GM23338 (cell line): Measurements from ENCODE around the gene CD69. TPM values are rescaled to one million over a fixed set of nuclear protein-coding genes. Genes with fewer than 3 reads are reported as not detected.

Experiments used
- ATAC-seq: fragments of 200-7000 bp; cut with Tn5 transposase; 3 replicates; pipeline ENCODE4 v1.9.1; 2020
- DNase-seq: peaks from one replicate; pipeline ENCODE4 v3.0.0-alpha.2; 2015; ENCODE audit warnings: low spot score
- H2AFZ ChIP-seq: fragments of 200-600 bp; sonication (generic); 2 replicates; pipeline ENCODE4 v1.8.0; 2016; ENCODE audit warnings: antibody characterized with exemption, mild to moderate bottlenecking, moderate library complexity
- H3F3A ChIP-seq: fragments of 200-600 bp; sonication (generic); replicated peaks from 2 replicates; pipeline ENCODE4 v1.8.0; 2017; ENCODE audit warnings: antibody characterized with exemption, mixed run types, low read depth
- H3K27ac ChIP-seq: fragments of 200-600 bp; sonication (generic); 2 replicates; pipeline ENCODE4 v1.6.1; 2016; ENCODE audit warnings: low read depth
- H3K27me3 ChIP-seq: fragments of 200-600 bp; sonication (generic); 2 replicates; pipeline ENCODE4 v1.8.0; 2016; ENCODE audit warnings: mild to moderate bottlenecking, mixed run types, moderate library complexity; ENCODE audit not compliant: insufficient read depth
- H3K36me3 ChIP-seq: fragments of 200-600 bp; sonication (generic); 2 replicates; pipeline ENCODE4 v1.8.0; 2016; ENCODE audit warnings: mild to moderate bottlenecking; ENCODE audit not compliant: insufficient read depth
- H3K4me1 ChIP-seq: fragments of 200-600 bp; sonication (generic); 2 replicates; pipeline ENCODE4 v1.8.0; 2016; ENCODE audit warnings: mild to moderate bottlenecking, moderate library complexity; ENCODE audit not compliant: insufficient read depth
- H3K4me2 ChIP-seq: fragments of 200-600 bp; sonication (generic); 2 replicates; pipeline ENCODE4 v1.7.1; 2017; ENCODE audit warnings: mixed run types
- H3K4me3 ChIP-seq: fragments of 200-600 bp; sonication (generic); 2 replicates; pipeline ENCODE4 v1.6.1; 2016; ENCODE audit warnings: mixed run types
- H3K79me2 ChIP-seq: fragments of 200-600 bp; sonication (generic); replicated peaks from 2 replicates; pipeline ENCODE4 v1.8.0; 2017; ENCODE audit warnings: mild to moderate bottlenecking; ENCODE audit not compliant: insufficient read depth
- H3K9me2 ChIP-seq: fragments of 200-600 bp; sonication (generic); 2 replicates; pipeline ENCODE4 v1.8.0; 2017; ENCODE audit not compliant: insufficient read depth
- H4K20me1 ChIP-seq: fragments of 200-600 bp; sonication (generic); replicated peaks from 2 replicates; pipeline ENCODE4 v1.8.0; 2017; ENCODE audit warnings: mild to moderate bottlenecking; ENCODE audit not compliant: insufficient read depth
- H3K27ac Mint-ChIP-seq: 2 replicates; pipeline ENCODE4 v1.8.0; 2020; ENCODE audit warnings: inconsistent platforms, mild to moderate bottlenecking, moderate library complexity, mixed read lengths
- H3K27me3 Mint-ChIP-seq: 3 replicates; pipeline ENCODE4 v1.8.0; 2022; ENCODE audit warnings: low read depth, mild to moderate bottlenecking, moderate library complexity, mixed read lengths, inconsistent platforms; ENCODE audit not compliant: insufficient read depth, poor library complexity
- H3K36me3 Mint-ChIP-seq: 3 replicates; pipeline ENCODE4 v1.8.0; 2021; ENCODE audit warnings: low read depth, mild to moderate bottlenecking, inconsistent platforms, moderate library complexity, mixed read lengths
- H3K4me1 Mint-ChIP-seq: 3 replicates; pipeline ENCODE4 v1.8.0; 2020; ENCODE audit warnings: mild to moderate bottlenecking, inconsistent platforms, mixed read lengths
- H3K4me3 Mint-ChIP-seq: 3 replicates; pipeline ENCODE4 v1.8.0; 2021; ENCODE audit warnings: moderate library complexity, mild to moderate bottlenecking, inconsistent platforms, mixed read lengths
- H3K9me3 Mint-ChIP-seq: 3 replicates; pipeline ENCODE4 v1.8.0; 2020; ENCODE audit warnings: moderate library complexity, mild to moderate bottlenecking, inconsistent platforms, mixed read lengths
- CREB1 ChIP-seq: fragments of 250-450 bp; sonication (Bioruptor Pico); IDR thresholded peaks from 2 replicates; pipeline ENCODE4 v1.5.0; 2020; ENCODE audit warnings: low read depth, mild to moderate bottlenecking, moderate library complexity
- EZH2 ChIP-seq: fragments of 200-600 bp; sonication (generic); IDR thresholded peaks from one replicate; pipeline ENCODE4 v1.8.0; 2017; ENCODE audit warnings: antibody characterized with exemption, mild to moderate bottlenecking, low read depth; ENCODE audit not compliant: unreplicated experiment
- EZH2phosphoT487 ChIP-seq: fragments of 200-600 bp; sonication (generic); IDR thresholded peaks from one replicate; pipeline ENCODE4 v1.8.1; 2018; ENCODE audit warnings: antibody characterized with exemption; ENCODE audit not compliant: unreplicated experiment
- POLR2AphosphoS5 ChIP-seq: IDR thresholded peaks from 2 replicates; pipeline ENCODE4 v1.6.1; 2016; ENCODE audit warnings: antibody characterized with exemption, low read depth
- STAT1 ChIP-seq: IDR thresholded peaks from one replicate; pipeline ENCODE4 v1.6.1; 2016; ENCODE audit warnings: antibody characterized with exemption; ENCODE audit not compliant: unreplicated experiment
- ZNF114 ChIP-seq: fragments of 250-450 bp; sonication (Bioruptor Pico); IDR thresholded peaks from 2 replicates; pipeline ENCODE4 v1.5.0; 2020; ENCODE audit warnings: mild to moderate bottlenecking, moderate library complexity
- polyA plus RNA-seq: library from polyadenylated mRNA; unstranded; fragments of >200 nt; fragmentation: Nextera tagmentation; extraction: Ambion mirVana; gene quantifications from 2 replicates; pipeline ENCODE4 v1.2.1, GENCODE V29; 2016
- total RNA-seq: library from RNA; depleted of rRNA; stranded (reverse); fragments of >200 nt; shearing (Covaris generic); gene quantifications from 2 replicates; pipeline ENCODE4 v1.2.3, GENCODE V29; 2014
- TF ChIP-seq, protein P1 (sequence below): fragments of 250-450 bp; sonication (Bioruptor Pico); IDR thresholded peaks from 2 replicates; pipeline ENCODE4 v1.5.0; 2020; ENCODE audit warnings: mild to moderate bottlenecking, moderate library complexity
- TF ChIP-seq, protein P2 (sequence below), 2 experiments: fragments of 200-600 bp in 1 of 2; sonication (generic) in 1 of 2; conservative IDR thresholded peaks; 2 replicates each; pipeline versions ENCODE4 v1.5.1 to v1.6.1; 2016 to 2017; ENCODE audit warnings: antibody characterized with exemption in 2 of 2, low read depth in 2 of 2, mild to moderate bottlenecking in 2 of 2, moderate library complexity in 1 of 2

CD69 gene
- total and polyA plus RNA-seq, 2 experiments from 2014 or later: not detected

DNA sequence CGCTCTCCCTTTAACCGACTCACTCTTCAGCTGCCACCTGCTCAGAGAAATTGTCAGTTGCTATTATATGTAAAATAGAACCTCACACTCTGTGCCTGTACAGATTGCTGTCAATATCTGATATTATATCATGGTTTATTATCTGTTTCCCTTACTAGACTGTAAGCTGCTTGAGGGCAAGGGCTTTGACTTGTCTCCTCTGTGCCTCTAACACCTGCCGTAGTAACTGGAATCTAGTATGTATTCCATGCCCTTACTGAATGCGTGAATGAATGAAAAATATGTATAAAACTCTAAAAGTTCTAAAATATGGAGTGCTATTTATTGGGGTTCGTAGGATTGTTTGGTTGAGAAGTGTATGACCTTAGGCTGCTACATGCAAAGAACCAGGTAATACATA is 1.7 kb upstream of the CD69 start (continued):
- TF ChIP-seq, protein P1, sequence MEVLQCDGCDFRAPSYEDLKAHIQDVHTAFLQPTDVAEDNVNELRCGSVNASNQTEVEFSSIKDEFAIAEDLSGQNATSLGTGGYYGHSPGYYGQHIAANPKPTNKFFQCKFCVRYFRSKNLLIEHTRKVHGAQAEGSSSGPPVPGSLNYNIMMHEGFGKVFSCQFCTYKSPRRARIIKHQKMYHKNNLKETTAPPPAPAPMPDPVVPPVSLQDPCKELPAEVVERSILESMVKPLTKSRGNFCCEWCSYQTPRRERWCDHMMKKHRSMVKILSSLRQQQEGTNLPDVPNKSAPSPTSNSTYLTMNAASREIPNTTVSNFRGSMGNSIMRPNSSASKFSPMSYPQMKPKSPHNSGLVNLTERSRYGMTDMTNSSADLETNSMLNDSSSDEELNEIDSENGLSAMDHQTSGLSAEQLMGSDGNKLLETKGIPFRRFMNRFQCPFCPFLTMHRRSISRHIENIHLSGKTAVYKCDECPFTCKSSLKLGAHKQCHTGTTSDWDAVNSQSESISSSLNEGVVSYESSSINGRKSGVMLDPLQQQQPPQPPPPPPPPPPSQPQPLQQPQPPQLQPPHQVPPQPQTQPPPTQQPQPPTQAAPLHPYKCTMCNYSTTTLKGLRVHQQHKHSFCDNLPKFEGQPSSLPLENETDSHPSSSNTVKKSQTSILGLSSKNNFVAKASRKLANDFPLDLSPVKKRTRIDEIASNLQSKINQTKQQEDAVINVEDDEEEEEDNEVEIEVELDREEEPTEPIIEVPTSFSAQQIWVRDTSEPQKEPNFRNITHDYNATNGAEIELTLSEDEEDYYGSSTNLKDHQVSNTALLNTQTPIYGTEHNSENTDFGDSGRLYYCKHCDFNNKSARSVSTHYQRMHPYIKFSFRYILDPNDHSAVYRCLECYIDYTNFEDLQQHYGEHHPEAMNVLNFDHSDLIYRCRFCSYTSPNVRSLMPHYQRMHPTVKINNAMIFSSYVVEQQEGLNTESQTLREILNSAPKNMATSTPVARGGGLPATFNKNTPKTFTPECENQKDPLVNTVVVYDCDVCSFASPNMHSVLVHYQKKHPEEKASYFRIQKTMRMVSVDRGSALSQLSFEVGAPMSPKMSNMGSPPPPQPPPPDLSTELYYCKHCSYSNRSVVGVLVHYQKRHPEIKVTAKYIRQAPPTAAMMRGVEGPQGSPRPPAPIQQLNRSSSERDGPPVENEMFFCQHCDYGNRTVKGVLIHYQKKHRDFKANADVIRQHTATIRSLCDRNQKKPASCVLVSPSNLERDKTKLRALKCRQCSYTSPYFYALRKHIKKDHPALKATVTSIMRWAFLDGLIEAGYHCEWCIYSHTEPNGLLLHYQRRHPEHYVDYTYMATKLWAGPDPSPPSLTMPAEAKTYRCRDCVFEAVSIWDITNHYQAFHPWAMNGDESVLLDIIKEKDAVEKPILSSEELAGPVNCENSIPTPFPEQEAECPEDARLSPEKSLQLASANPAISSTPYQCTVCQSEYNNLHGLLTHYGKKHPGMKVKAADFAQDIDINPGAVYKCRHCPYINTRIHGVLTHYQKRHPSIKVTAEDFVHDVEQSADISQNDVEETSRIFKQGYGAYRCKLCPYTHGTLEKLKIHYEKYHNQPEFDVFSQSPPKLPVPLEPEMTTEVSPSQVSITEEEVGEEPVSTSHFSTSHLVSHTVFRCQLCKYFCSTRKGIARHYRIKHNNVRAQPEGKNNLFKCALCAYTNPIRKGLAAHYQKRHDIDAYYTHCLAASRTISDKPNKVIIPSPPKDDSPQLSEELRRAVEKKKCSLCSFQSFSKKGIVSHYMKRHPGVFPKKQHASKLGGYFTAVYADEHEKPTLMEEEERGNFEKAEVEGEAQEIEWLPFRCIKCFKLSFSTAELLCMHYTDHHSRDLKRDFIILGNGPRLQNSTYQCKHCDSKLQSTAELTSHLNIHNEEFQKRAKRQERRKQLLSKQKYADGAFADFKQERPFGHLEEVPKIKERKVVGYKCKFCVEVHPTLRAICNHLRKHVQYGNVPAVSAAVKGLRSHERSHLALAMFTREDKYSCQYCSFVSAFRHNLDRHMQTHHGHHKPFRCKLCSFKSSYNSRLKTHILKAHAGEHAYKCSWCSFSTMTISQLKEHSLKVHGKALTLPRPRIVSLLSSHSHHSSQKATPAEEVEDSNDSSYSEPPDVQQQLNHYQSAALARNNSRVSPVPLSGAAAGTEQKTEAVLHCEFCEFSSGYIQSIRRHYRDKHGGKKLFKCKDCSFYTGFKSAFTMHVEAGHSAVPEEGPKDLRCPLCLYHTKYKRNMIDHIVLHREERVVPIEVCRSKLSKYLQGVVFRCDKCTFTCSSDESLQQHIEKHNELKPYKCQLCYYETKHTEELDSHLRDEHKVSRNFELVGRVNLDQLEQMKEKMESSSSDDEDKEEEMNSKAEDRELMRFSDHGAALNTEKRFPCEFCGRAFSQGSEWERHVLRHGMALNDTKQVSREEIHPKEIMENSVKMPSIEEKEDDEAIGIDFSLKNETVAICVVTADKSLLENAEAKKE (CRISPR knock-in tag): no peak
- no peak for TF ChIP-seq CREB1 (CRISPR knock-in tag)

DNA sequence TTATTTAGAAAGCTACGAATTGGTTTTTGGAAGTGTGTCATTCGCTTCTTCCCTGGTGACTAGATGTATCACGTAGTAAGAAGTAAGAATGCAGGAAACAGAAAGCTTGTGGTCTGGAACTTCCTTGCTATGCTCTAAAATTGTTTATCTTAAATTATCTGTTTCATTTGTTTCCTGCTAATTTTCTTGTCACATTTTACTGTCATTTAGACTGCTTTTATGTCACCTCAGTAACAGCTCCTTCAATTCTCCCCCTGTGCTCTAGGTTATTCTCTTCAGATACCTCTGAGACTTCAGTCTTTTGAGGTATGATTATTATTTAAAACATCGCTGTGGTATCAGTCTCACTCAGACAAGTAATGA is 699 bp upstream of the CD69 start:
- H3K4me1 ChIP-seq: peaks cover 11% of the 10 kb centered on the region; the same call in 1 of the 2 replicates
- no peak for ATAC-seq
- Mint-ChIP-seq H3K27me3 (no peaks in the 10 kb centered on the region), H3K4me3 (no peak overlapping the region), H3K27ac (no peak overlapping the region), H3K9me3 (no peaks in the 10 kb centered on the region), H3K4me1 (peaks cover 15% of the 10 kb centered on the region; the same call in 2 of the 3 replicates), H3K36me3 (no peaks in the 10 kb centered on the region)
- no peak overlapping the region for H3K27ac ChIP-seq
- H3K36me3 ChIP-seq: no peaks in the 10 kb centered on the region
- DNase-seq: no peak
- H3F3A ChIP-seq: no peaks in the 10 kb centered on the region
- no peak overlapping the region for H3K4me2 ChIP-seq
- no peaks in the 10 kb centered on the region for H4K20me1 ChIP-seq
- H3K4me3 ChIP-seq: no peak overlapping the region
- no peak overlapping the region for H2AFZ ChIP-seq
- no peaks in the 10 kb centered on the region for H3K79me2 ChIP-seq
- no peaks in the 10 kb centered on the region for H3K9me2 ChIP-seq
- H3K27me3 ChIP-seq: no peaks in the 10 kb centered on the region
- TF ChIP-seq, protein P2, sequence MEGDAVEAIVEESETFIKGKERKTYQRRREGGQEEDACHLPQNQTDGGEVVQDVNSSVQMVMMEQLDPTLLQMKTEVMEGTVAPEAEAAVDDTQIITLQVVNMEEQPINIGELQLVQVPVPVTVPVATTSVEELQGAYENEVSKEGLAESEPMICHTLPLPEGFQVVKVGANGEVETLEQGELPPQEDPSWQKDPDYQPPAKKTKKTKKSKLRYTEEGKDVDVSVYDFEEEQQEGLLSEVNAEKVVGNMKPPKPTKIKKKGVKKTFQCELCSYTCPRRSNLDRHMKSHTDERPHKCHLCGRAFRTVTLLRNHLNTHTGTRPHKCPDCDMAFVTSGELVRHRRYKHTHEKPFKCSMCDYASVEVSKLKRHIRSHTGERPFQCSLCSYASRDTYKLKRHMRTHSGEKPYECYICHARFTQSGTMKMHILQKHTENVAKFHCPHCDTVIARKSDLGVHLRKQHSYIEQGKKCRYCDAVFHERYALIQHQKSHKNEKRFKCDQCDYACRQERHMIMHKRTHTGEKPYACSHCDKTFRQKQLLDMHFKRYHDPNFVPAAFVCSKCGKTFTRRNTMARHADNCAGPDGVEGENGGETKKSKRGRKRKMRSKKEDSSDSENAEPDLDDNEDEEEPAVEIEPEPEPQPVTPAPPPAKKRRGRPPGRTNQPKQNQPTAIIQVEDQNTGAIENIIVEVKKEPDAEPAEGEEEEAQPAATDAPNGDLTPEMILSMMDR (conservative IDR thresholded peaks at IDR 0.05; ENCODE audit: low read depth in 2 of 2): no peak
- TF ChIP-seq EZH2 (no peak), POLR2AphosphoS5 (no peak), ZNF114 (CRISPR knock-in tag) (no peak), EZH2phosphoT487 (no peak), STAT1 (no peak)
- TF ChIP-seq, protein P1 (CRISPR knock-in tag): no peak
